ENCODE data around the gene NDUFS1.

Gene NDUFS1

GRCh38 chr2:206085742-206086445 is 73.3 kb downstream of the NDUFS1 start, which contains the start of gene INO80D:
Gene INO80D, minus strand, starts transcription at chr2:206086174. Its CDS starts 23,158 bp downstream, at chr2:206063016.
- H3K4me3 ChIP-seq (replicated peaks; ENCODE audit: low read depth, low read length) = peak within 1 kb of the TSS; percentile 65
- TF ChIP-seq CTCF (IDR thresholded peaks at IDR 0.05; ENCODE audit: low read depth, low read length, missing control alignments) = peak; percentile 44
- peak; percentile 67 for DNase-seq (ENCODE audit: extremely low read depth, low read depth)

- TF ChIP-seq CTCF (IDR thresholded peaks at IDR 0.05; ENCODE audit: low read depth, low read length, missing control alignments) = no peak
- DNase-seq (ENCODE audit: extremely low read depth, low read depth) = no peak
- peak overlapping the region; percentile 65 for H3K4me3 ChIP-seq (replicated peaks; ENCODE audit: low read depth, low read length)
Measured at GRCh38 chr2:206084870-206085741, 74.1 kb downstream of the NDUFS1 start.

GRCh38 chr2:206084439-206084869 is 74.8 kb downstream of the NDUFS1 start:
- TF ChIP-seq CTCF (IDR thresholded peaks at IDR 0.05; ENCODE audit: low read depth, low read length, missing control alignments) = no peak
- peak; percentile 77 for DNase-seq (ENCODE audit: extremely low read depth, low read depth)

GRCh38 chr2:206083602-206084438 is 75.4 kb downstream of the NDUFS1 start:
- no peak for TF ChIP-seq CTCF (IDR thresholded peaks at IDR 0.05; ENCODE audit: low read depth, low read length, missing control alignments)
- DNase-seq (ENCODE audit: extremely low read depth, low read depth) = no peak
- H3K4me3 ChIP-seq (replicated peaks; ENCODE audit: low read depth, low read length) = peak overlapping the region; percentile 65

More at GRCh38 chr2:206084439-206084869, 74.8 kb downstream of the NDUFS1 start:
- peak overlapping the region; percentile 65 for H3K4me3 ChIP-seq (replicated peaks; ENCODE audit: low read depth, low read length)

- no peak for DNase-seq (ENCODE audit: extremely low read depth, low read depth)
- H3K4me3 ChIP-seq (replicated peaks; ENCODE audit: low read depth, low read length) = no peak overlapping the region
- TF ChIP-seq CTCF (IDR thresholded peaks at IDR 0.05; ENCODE audit: low read depth, low read length, missing control alignments) = no peak
Measured at GRCh38 chr2:206082298-206082843, 76.9 kb downstream of the NDUFS1 start.

- no peak for TF ChIP-seq CTCF (IDR thresholded peaks at IDR 0.05; ENCODE audit: low read depth, low read length, missing control alignments)
- no peak overlapping the region for H3K4me3 ChIP-seq (replicated peaks; ENCODE audit: low read depth, low read length)
- no peak for DNase-seq (ENCODE audit: extremely low read depth, low read depth)
Measured at GRCh38 chr2:206080927-206081326, 78.3 kb downstream of the NDUFS1 start.
